Sigmoid colon (tissue), 4 donors: ENCODE results near the gene MKRN3.

ENCODE experiments used
- EP300 ChIP-seq, 4 donors: sonication (generic); formaldehyde crosslinking; IDR thresholded peaks; one replicate each; pipeline ENCODE4 v1.6.1; 2017; ENCODE audit warnings: antibody characterized with exemption in 4 of 4
- POLR2A ChIP-seq, 2 donors: fragments of 450-650 bp; IDR thresholded peaks; one replicate each; pipeline ENCODE4 v1.6.1; 2016; ENCODE audit warnings: antibody characterized with exemption in 2 of 2, mild to moderate bottlenecking in 2 of 2, moderate library complexity in 2 of 2
- POLR2AphosphoS5 ChIP-seq, 4 donors: sonication (generic); formaldehyde crosslinking; IDR thresholded peaks; one replicate each; pipeline ENCODE4 v1.6.1; 2017; ENCODE audit warnings: antibody characterized with exemption in 4 of 4
- TF ChIP-seq, protein P1 (sequence below), 4 experiments: fragments of 450-650 bp in 3 of 4; fragments of 200-600 bp in 1 of 4; IDR thresholded peaks; one replicate each; pipeline ENCODE4 v1.5.1; 2016 to 2019; ENCODE audit warnings: antibody characterized with exemption in 4 of 4, mild to moderate bottlenecking in 3 of 4, moderate library complexity in 2 of 4

DNA sequence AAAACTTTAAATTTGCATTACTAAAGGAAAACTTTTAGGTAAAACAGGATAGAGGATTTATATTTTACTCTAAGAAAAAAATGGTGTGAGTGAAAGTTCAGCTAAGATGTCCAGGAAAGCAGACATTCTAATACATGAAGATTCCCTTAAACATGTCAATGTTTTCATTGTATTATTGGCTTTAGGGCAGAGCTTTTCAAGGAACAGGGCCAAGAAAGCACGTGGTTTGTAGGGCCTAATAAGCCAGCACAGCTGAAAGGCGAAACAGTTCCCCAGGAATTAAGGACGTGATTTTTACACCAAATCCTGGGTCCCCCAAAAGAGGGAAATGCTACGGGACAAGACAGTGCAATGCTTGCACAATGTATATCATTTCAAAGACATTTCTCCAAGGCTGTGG lies 48.6 kb upstream of the MKRN3 start:
- TF ChIP-seq, protein P1, sequence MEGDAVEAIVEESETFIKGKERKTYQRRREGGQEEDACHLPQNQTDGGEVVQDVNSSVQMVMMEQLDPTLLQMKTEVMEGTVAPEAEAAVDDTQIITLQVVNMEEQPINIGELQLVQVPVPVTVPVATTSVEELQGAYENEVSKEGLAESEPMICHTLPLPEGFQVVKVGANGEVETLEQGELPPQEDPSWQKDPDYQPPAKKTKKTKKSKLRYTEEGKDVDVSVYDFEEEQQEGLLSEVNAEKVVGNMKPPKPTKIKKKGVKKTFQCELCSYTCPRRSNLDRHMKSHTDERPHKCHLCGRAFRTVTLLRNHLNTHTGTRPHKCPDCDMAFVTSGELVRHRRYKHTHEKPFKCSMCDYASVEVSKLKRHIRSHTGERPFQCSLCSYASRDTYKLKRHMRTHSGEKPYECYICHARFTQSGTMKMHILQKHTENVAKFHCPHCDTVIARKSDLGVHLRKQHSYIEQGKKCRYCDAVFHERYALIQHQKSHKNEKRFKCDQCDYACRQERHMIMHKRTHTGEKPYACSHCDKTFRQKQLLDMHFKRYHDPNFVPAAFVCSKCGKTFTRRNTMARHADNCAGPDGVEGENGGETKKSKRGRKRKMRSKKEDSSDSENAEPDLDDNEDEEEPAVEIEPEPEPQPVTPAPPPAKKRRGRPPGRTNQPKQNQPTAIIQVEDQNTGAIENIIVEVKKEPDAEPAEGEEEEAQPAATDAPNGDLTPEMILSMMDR (IDR thresholded peaks at IDR 0.05) = no peak
- TF ChIP-seq POLR2AphosphoS5 (IDR thresholded peaks at IDR 0.05) (no peak), POLR2A (IDR thresholded peaks at IDR 0.05) (no peak), EP300 (IDR thresholded peaks at IDR 0.05) (no peak)
